HEK293 (cell line): ENCODE measurements around the gene PGM1.

ENCODE experiments used
- CTCF ChIA-PET: fragments of 350-600 bp; formaldehyde crosslinking; extraction: SDS; loops from one replicate; lab custom pipeline; 2021; ENCODE audit warnings: antibody characterized with exemption; lab: Yijun Ruan, JAX
- POLR2A ChIA-PET: fragments of 300-600 bp; formaldehyde crosslinking; extraction: SDS; loops from one replicate; lab custom pipeline; 2020; ENCODE audit warnings: antibody characterized with exemption, inconsistent platforms; lab: Yijun Ruan, JAX
- H3K27ac ChIP-seq: fragments of 200-500 bp; sonication (Bioruptor generic); 2 replicates; pipeline ENCODE4 v1.5.1; 2014; ENCODE audit warnings: low read depth, low read length, control low read depth, inconsistent platforms; ENCODE audit errors: extremely low read depth
- H3K36me3 ChIP-seq, 2 experiments: fragments of 200-500 bp in 1 of 2; sonication (Bioruptor generic) in 1 of 2; 1 replicate in 1 of 2; 2 replicates in 1 of 2; pipeline ENCODE4 v1.5.1; 2014 to 2017; ENCODE audit warnings: inconsistent platforms in 2 of 2, low read length in 2 of 2; ENCODE audit not compliant: control insufficient read depth in 2 of 2, insufficient read depth in 1 of 2
- H3K4me1 ChIP-seq: fragments of 200-500 bp; sonication (Bioruptor generic); 2 replicates; pipeline ENCODE4 v1.5.1; 2014; ENCODE audit warnings: mild to moderate bottlenecking, low read length, inconsistent platforms; ENCODE audit not compliant: control insufficient read depth, insufficient read depth
- H3K4me3 ChIP-seq: 2 replicates; pipeline ENCODE4 v1.5.1; 2011; ENCODE audit warnings: low read depth, mild to moderate bottlenecking, control low read depth, low read length, moderate library complexity
- H3K9me3 ChIP-seq: fragments of 200-500 bp; sonication (Bioruptor generic); 2 replicates; pipeline ENCODE4 v1.5.1; 2014; ENCODE audit warnings: low read depth, low read length, inconsistent platforms; ENCODE audit not compliant: control insufficient read depth, insufficient read depth
- GLI4 ChIP-seq: fragments of 450-650 bp; formaldehyde crosslinking; IDR thresholded peaks from 2 replicates; pipeline ENCODE4 v1.5.1; 2016; ENCODE audit warnings: missing biosample characterization, missing genetic modification characterization
- HOXA7 ChIP-seq: sonication (generic); formaldehyde crosslinking; IDR thresholded peaks from 2 replicates; pipeline ENCODE4 v1.8.1; 2022; ENCODE audit warnings: missing genetic modification reagents, borderline replicate concordance
- KLF1 ChIP-seq: fragments of 450-650 bp; formaldehyde crosslinking; IDR thresholded peaks from 2 replicates; pipeline ENCODE4 v1.5.1; 2016; ENCODE audit warnings: missing biosample characterization, missing genetic modification characterization
- KLF9 ChIP-seq: fragments of 450-650 bp; formaldehyde crosslinking; IDR thresholded peaks from 2 replicates; pipeline ENCODE4 v1.5.1; 2016; ENCODE audit warnings: missing biosample characterization, missing genetic modification characterization, low read depth
- PRDM1 ChIP-seq: fragments of 450-650 bp; formaldehyde crosslinking; IDR thresholded peaks from 2 replicates; pipeline ENCODE4; 2016; ENCODE audit warnings: missing biosample characterization, missing genetic modification characterization
- RBAK ChIP-seq: fragments of 450-650 bp; formaldehyde crosslinking; IDR thresholded peaks from 2 replicates; pipeline ENCODE4 v1.5.1; 2016; ENCODE audit warnings: missing biosample characterization, missing genetic modification characterization
- SALL2 ChIP-seq: fragments of 450-650 bp; formaldehyde crosslinking; IDR thresholded peaks from 2 replicates; pipeline ENCODE4 v1.5.0; 2017; ENCODE audit warnings: missing biosample characterization, mild to moderate bottlenecking, missing genetic modification characterization, borderline replicate concordance
- SCRT2 ChIP-seq: fragments of 450-650 bp; formaldehyde crosslinking; IDR thresholded peaks from 2 replicates; pipeline ENCODE4 v1.5.1; 2016; ENCODE audit warnings: missing biosample characterization, missing genetic modification characterization
- ZFP69B ChIP-seq: fragments of 450-650 bp; formaldehyde crosslinking; IDR thresholded peaks from 2 replicates; pipeline ENCODE4 v1.5.1; 2016; ENCODE audit warnings: missing biosample characterization, missing genetic modification characterization
- ZNF121 ChIP-seq: fragments of 450-650 bp; formaldehyde crosslinking; IDR thresholded peaks from 2 replicates; pipeline ENCODE4 v1.5.1; 2016; ENCODE audit warnings: missing biosample characterization, missing genetic modification characterization
- ZNF140 ChIP-seq: fragments of 450-650 bp; formaldehyde crosslinking; IDR thresholded peaks from 2 replicates; pipeline ENCODE4 v1.5.1; 2016; ENCODE audit warnings: missing biosample characterization, missing genetic modification characterization
- ZNF292 ChIP-seq: fragments of 450-650 bp; formaldehyde crosslinking; IDR thresholded peaks from 2 replicates; pipeline ENCODE4 v1.5.1; 2016; ENCODE audit warnings: low read depth, missing biosample characterization, missing genetic modification characterization, borderline replicate concordance
- ZNF366 ChIP-seq: fragments of 450-650 bp; formaldehyde crosslinking; conservative IDR thresholded peaks from 2 replicates; pipeline ENCODE4 v1.5.1; 2016; ENCODE audit warnings: missing biosample characterization, missing genetic modification characterization
- ZNF394 ChIP-seq: fragments of 450-650 bp; formaldehyde crosslinking; IDR thresholded peaks from 2 replicates; pipeline ENCODE4 v1.5.1; 2016; ENCODE audit warnings: missing biosample characterization, missing genetic modification characterization, mild to moderate bottlenecking, moderate library complexity, borderline replicate concordance
- ZNF416 ChIP-seq: fragments of 450-650 bp; formaldehyde crosslinking; IDR thresholded peaks from 2 replicates; pipeline ENCODE4 v1.5.1; 2016; ENCODE audit warnings: missing biosample characterization, missing genetic modification characterization
- ZNF514 ChIP-seq: fragments of 450-650 bp; formaldehyde crosslinking; IDR thresholded peaks from 2 replicates; pipeline ENCODE4 v1.5.1; 2016; ENCODE audit warnings: missing biosample characterization, missing genetic modification characterization
- ZNF521 ChIP-seq: fragments of 450-650 bp; formaldehyde crosslinking; IDR thresholded peaks from 2 replicates; pipeline ENCODE4 v1.5.1; 2017; ENCODE audit warnings: missing biosample characterization, mild to moderate bottlenecking, missing genetic modification characterization
- ZNF621 ChIP-seq: fragments of 450-650 bp; formaldehyde crosslinking; IDR thresholded peaks from 2 replicates; pipeline ENCODE4 v1.5.1; 2017; ENCODE audit warnings: missing biosample characterization, missing genetic modification characterization
- ZNF654 ChIP-seq: fragments of 450-650 bp; formaldehyde crosslinking; IDR thresholded peaks from 2 replicates; pipeline ENCODE4 v1.5.1; 2016; ENCODE audit warnings: low read depth, missing biosample characterization, missing genetic modification characterization
- ZNF660 ChIP-seq: fragments of 450-650 bp; IDR thresholded peaks from 2 replicates; pipeline ENCODE4 v1.5.1; 2018; ENCODE audit warnings: missing biosample characterization, mild to moderate bottlenecking, missing genetic modification characterization
- ZSCAN16 ChIP-seq: fragments of 450-650 bp; formaldehyde crosslinking; IDR thresholded peaks from 2 replicates; pipeline ENCODE4 v1.5.1; 2016; ENCODE audit warnings: missing biosample characterization, missing genetic modification characterization
- TF ChIP-seq, protein P1 (sequence below): fragments of 450-650 bp; formaldehyde crosslinking; IDR thresholded peaks from 2 replicates; pipeline ENCODE4 v1.5.1; 2017; ENCODE audit warnings: missing biosample characterization, missing genetic modification characterization
- TF ChIP-seq, protein P2 (sequence below): fragments of 450-650 bp; formaldehyde crosslinking; IDR thresholded peaks from 2 replicates; pipeline ENCODE4 v1.5.1; 2016; ENCODE audit warnings: missing biosample characterization, missing genetic modification characterization
- TF ChIP-seq, protein P3 (sequence below): fragments of 450-650 bp; formaldehyde crosslinking; IDR thresholded peaks from 2 replicates; pipeline ENCODE4 v1.5.1; 2016; ENCODE audit warnings: missing biosample characterization, missing genetic modification characterization, low read depth

PGM1 gene

DNA sequence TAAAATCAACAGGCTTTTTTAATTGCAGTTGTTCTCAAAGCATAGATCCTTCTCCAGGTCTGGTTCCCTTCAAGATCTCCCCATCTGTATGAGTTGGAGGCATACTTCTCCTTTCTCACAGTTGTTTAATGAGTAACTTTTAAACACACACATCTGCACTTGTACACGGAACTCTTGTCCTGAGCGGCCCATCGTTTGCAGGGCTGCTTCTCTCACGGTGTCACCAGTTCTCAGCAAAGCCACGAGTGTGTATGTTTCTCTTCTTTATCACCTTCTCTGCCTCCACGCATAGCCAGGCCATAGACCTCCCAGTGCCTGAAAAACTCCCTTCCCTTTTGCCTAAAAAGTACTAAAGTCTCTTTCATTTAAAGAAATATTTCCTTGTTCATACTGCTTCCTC is 111.9 kb downstream of the PGM1 start:
- Histone ChIP-seq H3K36me3 (no peaks in the 10 kb centered on the region), H3K27ac (no peak overlapping the region), H3K9me3 (no peaks in the 10 kb centered on the region), H3K4me3 (no peak overlapping the region), H3K4me1 (no peaks in the 10 kb centered on the region; the same call in 1 of the 2 replicates)
- no peak for TF ChIP-seq ZFP69B (tag by site-specific recombination)
- TF ChIP-seq SALL2 = no peak
- TF ChIP-seq ZNF416 = no peak
- no peak for TF ChIP-seq ZNF140 (tag by site-specific recombination)
- no peak for TF ChIP-seq ZNF521
- no peak for TF ChIP-seq PRDM1 (tag by site-specific recombination)
- TF ChIP-seq ZNF394 (tag by site-specific recombination) = no peak
- TF ChIP-seq ZNF660 (tag by site-specific recombination) = no peak
- TF ChIP-seq KLF9 (tag by site-specific recombination) = no peak
- no peak for TF ChIP-seq ZNF292
- TF ChIP-seq KLF1 (tag by site-specific recombination) = no peak
- no peak for TF ChIP-seq GLI4 (tag by site-specific recombination)
- no peak for TF ChIP-seq RBAK (tag by site-specific recombination)
- no peak for TF ChIP-seq SCRT2
- TF ChIP-seq, protein P1, sequence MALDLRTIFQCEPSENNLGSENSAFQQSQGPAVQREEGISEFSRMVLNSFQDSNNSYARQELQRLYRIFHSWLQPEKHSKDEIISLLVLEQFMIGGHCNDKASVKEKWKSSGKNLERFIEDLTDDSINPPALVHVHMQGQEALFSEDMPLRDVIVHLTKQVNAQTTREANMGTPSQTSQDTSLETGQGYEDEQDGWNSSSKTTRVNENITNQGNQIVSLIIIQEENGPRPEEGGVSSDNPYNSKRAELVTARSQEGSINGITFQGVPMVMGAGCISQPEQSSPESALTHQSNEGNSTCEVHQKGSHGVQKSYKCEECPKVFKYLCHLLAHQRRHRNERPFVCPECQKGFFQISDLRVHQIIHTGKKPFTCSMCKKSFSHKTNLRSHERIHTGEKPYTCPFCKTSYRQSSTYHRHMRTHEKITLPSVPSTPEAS (tag by site-specific recombination) = no peak
- no peak for TF ChIP-seq HOXA7 (CRISPR knock-in tag)
- no peak for TF ChIP-seq ZNF621
- no peak for TF ChIP-seq ZSCAN16 (tag by site-specific recombination)
- TF ChIP-seq, protein P2, sequence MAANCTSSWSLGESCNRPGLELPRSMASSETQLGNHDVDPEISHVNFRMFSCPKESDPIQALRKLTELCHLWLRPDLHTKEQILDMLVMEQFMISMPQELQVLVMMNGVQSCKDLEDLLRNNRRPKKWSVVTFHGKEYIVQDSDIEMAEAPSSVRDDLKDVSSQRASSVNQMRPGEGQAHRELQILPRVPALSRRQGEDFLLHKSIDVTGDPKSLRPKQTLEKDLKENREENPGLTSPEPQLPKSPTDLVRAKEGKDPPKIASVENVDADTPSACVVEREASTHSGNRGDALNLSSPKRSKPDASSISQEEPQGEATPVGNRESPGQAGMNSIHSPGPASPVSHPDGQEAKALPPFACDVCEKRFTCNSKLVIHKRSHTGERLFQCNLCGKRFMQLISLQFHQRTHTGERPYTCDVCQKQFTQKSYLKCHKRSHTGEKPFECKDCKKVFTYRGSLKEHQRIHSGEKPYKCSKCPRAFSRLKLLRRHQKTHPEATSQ (tag by site-specific recombination) = no peak
- CTCF ChIA-PET = interaction anchor here (1.3 kb wide), 1 partner anchor 13 kb away, joined by 4 read pairs; no protein-coding TSS in a partner anchor
- POLR2A ChIA-PET = no interaction called here

DNA sequence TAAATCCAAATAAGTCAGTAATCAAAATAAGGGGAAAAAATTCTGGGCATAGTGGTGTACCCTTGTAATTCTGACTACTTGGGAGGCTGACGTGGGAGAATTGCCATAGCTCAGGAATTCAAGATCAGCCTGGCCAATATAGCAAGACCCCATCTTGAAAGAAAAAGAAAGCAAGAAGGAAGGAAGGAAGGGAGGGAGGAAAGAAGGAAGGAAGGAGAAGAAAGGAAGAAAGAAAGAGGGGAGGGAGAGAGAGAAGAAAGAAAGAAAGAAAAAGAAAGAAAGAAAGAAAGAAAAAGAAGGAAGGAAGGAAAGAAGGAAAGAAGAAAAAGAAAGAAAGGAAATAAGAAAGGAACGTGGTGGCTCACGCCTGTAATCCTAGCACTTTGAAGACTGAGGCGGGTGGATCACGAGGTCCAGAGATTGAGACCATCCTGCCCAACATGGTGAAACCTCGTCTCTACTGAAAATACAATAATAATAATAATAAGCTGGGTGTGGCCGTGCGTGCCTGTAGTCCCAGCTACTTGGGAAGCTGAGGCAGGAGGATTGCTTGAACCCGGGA is 116.1 kb downstream of the PGM1 start:
- H3K4me1 ChIP-seq = no peaks in the 10 kb centered on the region; the same call in 1 of the 2 replicates
- H3K9me3 ChIP-seq = no peaks in the 10 kb centered on the region
- H3K36me3 ChIP-seq = no peaks in the 10 kb centered on the region
- ChIA-PET CTCF (interaction anchor here (1.6 kb wide), 1 partner anchor 17 kb away, joined by 7 read pairs; no protein-coding TSS in a partner anchor), POLR2A (no interaction called here)
- H3K4me3 ChIP-seq = no peak overlapping the region
- H3K27ac ChIP-seq = no peak overlapping the region
- no peak for TF ChIP-seq ZNF514 (tag by site-specific recombination)
- no peak for TF ChIP-seq ZSCAN16 (tag by site-specific recombination)
- peak; percentile 74 for TF ChIP-seq ZNF366 (tag by site-specific recombination)
- no peak for TF ChIP-seq ZNF654
- no peak for TF ChIP-seq ZNF140 (tag by site-specific recombination)
- TF ChIP-seq, protein P3, sequence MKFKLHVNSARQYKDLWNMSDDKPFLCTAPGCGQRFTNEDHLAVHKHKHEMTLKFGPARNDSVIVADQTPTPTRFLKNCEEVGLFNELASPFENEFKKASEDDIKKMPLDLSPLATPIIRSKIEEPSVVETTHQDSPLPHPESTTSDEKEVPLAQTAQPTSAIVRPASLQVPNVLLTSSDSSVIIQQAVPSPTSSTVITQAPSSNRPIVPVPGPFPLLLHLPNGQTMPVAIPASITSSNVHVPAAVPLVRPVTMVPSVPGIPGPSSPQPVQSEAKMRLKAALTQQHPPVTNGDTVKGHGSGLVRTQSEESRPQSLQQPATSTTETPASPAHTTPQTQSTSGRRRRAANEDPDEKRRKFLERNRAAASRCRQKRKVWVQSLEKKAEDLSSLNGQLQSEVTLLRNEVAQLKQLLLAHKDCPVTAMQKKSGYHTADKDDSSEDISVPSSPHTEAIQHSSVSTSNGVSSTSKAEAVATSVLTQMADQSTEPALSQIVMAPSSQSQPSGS (tag by site-specific recombination) = no peak
- TF ChIP-seq ZNF121 (tag by site-specific recombination) = peak; percentile 93
- TF ChIP-seq ZNF521 = no peak
